HEK293T (cell line): ENCODE results near the gene MAP3K8.

Experiments used
- BHLHE40 ChIP-seq: fragments of 450-650 bp; IDR thresholded peaks from 2 replicates; pipeline ENCODE4 v1.6.1; 2016; ENCODE audit warnings: mild to moderate bottlenecking, moderate library complexity, borderline replicate concordance
- ELF4 ChIP-seq: fragments of 450-650 bp; IDR thresholded peaks from 2 replicates; pipeline ENCODE4 v1.6.1; 2017; ENCODE audit warnings: antibody characterized with exemption
- L3MBTL2 ChIP-seq: fragments of 450-650 bp; conservative IDR thresholded peaks from 2 replicates; pipeline ENCODE4 v1.6.1; 2016; ENCODE audit warnings: mild to moderate bottlenecking
- SP1 ChIP-seq: fragments of 450-650 bp; IDR thresholded peaks from 2 replicates; pipeline ENCODE4 v1.6.1; 2017

GRCh38 chr10:30387646-30388243 lies 46.2 kb upstream of the MAP3K8 start:
- TF ChIP-seq ELF4 (no peak), L3MBTL2 (no peak), BHLHE40 (no peak), SP1 (no peak)
